ENCODE data around the gene C12orf57. TPM values are rescaled to one million over a fixed set of nuclear protein-coding genes. Genes with fewer than 3 reads are reported as not detected.

Gene C12orf57
- polyA plus RNA-seq, 3 donors = 131 to 205 (median 154) TPM

DNA sequence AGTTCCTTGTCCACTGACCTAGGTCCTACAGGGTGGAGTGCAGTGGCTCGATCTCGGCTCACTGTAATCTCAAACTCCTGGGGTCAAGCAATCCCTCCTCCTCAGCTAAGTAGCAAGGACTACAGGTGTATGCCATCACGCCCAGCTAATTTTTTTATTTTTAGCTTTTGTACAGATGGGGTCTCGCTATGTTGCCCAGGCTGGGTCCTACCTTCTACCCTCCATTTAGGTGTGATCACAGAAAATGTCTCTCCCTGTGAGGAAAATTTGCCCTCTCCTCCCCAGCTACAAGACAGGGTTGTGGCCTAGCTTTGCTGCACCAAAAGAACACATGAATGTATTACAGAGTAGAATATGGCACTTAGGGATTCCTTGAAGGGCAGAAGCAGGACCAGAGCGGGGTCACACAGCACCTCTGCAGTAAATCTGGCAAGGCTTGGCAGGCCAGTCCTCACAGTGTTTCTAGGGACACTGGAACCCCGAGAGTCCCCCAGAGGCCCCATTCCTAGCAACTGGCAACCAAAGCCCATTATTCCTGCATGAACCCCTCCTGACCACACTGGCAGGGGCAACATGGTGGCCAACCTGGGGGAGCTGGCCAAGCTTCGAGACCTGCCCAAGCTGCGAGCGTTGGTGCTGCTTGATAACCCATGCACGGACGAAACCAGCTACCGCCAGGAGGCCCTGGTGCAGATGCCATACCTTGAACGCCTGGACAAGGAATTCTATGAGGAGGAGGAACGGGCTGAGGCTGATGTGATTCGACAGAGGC, 31.5 kb upstream of the C12orf57 start:
- DNase-seq (ENCODE audit: extremely low read depth in 1 of 11, low read depth in 9 of 11, low spot score in 4 of 11) = peak in 1 of 11 donors; percentile 16

DNA sequence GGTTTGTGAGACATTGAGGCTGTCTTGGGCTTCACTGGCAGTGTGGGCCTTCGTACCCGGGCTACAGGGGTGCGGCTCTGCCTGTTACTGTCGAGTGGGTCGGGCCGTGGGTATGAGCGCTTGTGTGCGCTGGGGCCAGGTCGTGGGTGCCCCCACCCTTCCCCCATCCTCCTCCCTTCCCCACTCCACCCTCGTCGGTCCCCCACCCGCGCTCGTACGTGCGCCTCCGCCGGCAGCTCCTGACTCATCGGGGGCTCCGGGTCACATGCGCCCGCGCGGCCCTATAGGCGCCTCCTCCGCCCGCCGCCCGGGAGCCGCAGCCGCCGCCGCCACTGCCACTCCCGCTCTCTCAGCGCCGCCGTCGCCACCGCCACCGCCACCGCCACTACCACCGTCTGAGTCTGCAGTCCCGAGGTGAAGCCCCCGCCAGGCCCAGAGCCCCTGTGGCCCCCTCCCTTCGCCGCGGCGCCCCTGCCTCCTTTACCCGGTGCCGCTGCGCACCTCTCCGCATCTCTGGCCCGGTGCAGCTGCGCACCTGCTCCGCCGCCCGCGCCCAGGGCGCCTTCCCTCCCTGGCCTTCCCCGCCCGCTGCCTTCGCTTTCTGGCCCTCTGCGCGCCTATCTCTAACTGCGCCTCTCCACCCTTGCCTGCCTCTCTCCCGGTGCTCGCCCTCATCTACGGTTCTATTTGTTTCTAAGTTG, 29.4 kb upstream of the C12orf57 start, which contains the start of gene ENO2:
Gene ENO2 (plus strand): TSS at position 335 of the 701 bp plus-strand sequence. CDS start 1,253 bp downstream, outside the sequence.
- no peak for DNase-seq (ENCODE audit: extremely low read depth in 1 of 11, low read depth in 9 of 11, low spot score in 4 of 11)

DNA sequence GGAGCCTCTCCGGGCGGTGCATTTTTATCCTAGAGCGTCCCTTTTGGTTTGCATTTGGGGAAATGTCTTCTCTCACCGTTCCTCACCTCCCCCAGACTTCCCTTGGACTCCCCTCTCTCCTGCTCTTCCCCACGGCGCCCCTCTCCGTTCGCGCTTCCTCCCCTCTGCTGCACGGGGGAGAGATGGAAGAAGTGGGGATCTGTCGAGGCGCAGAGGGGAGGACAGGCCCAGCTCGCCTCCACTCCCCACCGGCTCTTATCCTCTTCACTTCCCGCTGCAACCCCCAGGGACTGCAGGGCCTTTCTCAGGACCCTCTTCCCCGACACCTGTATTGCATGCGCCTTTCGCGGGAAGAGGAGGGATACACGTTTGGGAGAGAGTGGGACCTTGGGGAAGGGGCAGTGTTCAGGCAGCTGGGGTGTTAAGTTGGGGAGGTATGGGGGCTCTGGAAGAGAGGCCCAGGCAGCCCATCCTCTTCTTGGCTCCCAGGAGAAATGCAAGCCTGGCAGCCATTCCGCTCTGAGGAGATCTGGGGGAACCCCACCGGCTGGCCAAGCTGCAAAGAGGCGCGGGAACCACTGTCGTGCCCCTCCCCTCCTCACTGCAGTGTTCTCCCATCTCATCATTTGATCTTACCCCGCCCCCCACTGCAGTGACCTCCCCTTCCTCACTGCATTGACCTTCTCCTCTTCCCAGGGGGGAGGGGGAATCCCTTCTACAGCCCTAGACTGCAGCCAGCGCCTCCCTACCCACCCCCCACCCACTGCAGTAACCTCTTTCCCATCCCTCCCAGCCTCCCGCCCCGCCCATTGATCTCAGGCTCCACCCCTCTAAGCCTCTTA, 28.7 kb upstream of the C12orf57 start:
- no peak for DNase-seq (ENCODE audit: extremely low read depth in 1 of 11, low read depth in 9 of 11, low spot score in 4 of 11)

DNA sequence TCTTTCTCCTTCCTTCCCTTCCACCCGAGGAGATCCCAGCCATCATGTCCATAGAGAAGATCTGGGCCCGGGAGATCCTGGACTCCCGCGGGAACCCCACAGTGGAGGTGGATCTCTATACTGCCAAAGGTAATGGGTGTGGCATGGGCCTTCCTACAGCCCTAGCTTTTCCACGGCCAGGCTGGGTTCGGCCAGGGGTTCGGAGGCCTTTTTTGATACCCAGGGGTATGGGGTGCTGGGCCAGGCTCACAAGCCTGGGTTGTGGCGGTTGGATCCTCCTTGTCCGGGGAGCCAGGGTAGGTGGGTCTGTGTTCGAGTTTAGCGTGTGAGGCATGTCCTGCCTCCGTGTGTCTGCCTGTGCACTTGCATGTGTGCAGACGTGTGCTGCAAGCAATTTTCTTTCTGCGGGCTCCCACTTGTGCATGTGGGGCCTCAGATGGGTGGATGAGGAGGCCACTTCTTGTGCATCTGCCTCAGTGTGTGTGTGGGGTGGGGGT, 28.0 kb upstream of the C12orf57 start:
- no peak for DNase-seq (ENCODE audit: extremely low read depth in 1 of 11, low read depth in 9 of 11, low spot score in 4 of 11)

DNA sequence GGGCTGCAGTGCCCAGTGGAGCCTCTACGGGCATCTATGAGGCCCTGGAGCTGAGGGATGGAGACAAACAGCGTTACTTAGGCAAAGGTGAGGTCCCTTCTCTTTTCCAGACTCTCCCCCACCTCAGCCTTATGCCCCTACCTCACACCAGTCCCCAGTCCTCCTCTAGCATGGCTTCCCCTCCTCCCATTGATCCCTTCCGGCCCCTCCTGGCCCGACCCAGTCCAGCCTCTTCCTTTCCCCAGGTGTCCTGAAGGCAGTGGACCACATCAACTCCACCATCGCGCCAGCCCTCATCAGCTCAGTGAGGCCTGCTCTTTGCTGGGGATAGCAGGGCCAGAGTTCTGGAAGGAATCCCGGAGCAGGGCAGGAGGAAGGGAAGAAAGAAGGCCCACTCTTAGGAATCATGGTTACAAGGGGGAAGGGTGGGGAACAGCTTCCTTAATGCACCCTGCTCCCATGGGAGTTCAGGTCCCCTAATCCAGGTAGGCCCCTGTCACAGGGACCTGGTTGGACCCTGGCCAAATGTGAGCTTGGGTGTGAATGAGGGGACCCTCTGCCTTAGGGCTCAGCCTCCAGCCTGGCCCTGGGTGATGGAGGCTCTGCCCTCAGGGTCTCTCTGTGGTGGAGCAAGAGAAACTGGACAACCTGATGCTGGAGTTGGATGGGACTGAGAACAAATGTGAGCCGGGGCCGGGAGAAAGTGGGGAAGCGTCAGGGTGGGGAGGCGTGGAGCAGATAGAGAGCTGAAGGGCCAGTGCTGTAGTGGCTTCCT, 27.2 kb upstream of the C12orf57 start:
- no peak for DNase-seq (ENCODE audit: extremely low read depth in 1 of 11, low read depth in 9 of 11, low spot score in 4 of 11)

DNA sequence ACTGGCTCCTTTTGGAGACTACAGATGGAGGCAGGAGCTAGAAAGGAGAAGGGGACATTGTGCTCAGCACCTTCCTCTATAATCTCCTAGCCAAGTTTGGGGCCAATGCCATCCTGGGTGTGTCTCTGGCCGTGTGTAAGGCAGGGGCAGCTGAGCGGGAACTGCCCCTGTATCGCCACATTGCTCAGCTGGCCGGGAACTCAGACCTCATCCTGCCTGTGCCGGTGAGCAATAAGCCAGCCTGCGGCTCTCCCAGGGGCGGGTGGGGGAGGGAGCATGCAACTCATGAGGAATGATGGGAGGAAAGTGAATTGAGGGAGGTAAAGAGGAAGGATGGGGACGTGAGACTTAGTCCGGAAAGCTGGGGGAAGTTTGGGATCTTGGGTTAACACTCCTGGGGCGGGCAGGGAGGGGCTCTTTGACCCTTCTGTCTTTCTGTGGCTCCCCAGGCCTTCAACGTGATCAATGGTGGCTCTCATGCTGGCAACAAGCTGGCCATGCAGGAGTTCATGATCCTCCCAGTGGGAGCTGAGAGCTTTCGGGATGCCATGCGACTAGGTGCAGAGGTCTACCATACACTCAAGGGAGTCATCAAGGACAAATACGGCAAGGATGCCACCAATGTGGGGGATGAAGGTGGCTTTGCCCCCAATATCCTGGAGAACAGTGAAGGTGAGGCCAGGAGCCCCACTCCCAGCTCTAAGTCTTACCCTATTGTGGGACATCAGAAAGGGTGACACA, 26.2 kb upstream of the C12orf57 start:
- DNase-seq (ENCODE audit: extremely low read depth in 1 of 11, low read depth in 9 of 11, low spot score in 4 of 11) = no peak

DNA sequence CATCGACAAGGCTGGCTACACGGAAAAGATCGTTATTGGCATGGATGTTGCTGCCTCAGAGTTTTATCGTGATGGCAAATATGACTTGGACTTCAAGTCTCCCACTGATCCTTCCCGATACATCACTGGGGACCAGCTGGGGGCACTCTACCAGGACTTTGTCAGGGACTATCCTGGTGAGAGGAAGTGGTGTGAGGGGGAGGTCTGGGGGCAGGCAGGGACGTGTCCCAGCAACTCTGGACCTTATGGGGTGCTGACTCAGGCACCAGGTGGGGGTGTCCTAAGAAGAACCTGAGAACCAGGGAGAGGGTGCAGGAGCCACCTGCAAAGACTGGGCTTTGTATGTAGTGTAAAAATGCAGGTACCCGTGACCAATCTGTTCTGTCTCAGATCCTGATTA, 24.2 kb upstream of the C12orf57 start:
- no peak for DNase-seq (ENCODE audit: extremely low read depth in 1 of 11, low read depth in 9 of 11, low spot score in 4 of 11)

DNA sequence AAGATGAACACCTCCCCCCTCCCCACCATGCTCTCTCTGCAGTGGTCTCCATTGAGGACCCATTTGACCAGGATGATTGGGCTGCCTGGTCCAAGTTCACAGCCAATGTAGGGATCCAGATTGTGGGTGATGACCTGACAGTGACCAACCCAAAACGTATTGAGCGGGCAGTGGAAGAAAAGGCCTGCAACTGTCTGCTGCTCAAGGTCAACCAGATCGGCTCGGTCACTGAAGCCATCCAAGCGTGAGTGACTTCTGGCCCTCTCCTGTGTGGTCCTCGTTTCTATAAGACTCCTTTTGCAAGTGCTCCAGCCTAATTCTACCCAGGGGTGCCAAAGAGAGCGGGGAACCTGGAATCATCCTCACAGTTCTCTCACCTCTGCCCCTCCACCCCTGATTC, 22.3 kb upstream of the C12orf57 start:
- DNase-seq (ENCODE audit: extremely low read depth in 1 of 11, low read depth in 9 of 11, low spot score in 4 of 11) = no peak

DNA sequence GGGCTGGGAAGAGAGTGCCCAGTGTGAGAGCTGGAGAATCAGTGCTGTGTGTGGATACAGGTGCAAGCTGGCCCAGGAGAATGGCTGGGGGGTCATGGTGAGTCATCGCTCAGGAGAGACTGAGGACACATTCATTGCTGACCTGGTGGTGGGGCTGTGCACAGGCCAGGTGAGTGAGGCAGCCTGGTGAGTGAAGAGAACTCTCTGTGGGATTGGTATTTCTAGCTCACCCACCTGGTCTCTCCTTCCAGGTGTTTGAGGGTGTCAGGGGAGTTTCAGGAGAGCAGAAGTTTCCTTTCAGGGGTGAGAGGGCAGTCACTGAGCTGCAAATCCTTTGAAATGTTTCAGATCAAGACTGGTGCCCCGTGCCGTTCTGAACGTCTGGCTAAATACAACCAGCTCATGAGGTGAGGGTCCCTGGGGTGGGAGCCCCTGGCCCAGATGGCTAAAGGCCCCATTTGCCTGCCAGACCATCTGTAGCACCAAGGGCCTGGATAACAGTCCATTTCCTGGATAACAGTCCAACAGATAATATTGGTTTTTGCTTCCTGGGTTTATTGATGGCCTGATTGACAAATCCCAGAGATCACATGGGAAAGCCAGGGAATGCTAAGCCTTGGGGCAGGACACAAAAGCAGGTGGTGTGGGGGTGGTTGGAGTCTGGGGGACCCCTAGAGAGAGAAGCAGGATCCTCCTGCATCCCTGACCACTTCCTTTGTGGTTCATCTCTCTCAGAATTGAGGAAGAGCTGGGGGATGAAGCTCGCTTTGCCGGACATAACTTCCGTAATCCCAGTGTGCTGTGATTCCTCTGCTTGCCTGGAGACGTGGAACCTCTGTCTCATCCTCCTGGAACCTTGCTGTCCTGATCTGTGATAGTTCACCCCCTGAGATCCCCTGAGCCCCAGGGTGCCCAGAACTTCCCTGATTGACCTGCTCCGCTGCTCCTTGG, 21.6 kb upstream of the C12orf57 start:
- DNase-seq (ENCODE audit: extremely low read depth in 1 of 11, low read depth in 9 of 11, low spot score in 4 of 11) = no peak

DNA sequence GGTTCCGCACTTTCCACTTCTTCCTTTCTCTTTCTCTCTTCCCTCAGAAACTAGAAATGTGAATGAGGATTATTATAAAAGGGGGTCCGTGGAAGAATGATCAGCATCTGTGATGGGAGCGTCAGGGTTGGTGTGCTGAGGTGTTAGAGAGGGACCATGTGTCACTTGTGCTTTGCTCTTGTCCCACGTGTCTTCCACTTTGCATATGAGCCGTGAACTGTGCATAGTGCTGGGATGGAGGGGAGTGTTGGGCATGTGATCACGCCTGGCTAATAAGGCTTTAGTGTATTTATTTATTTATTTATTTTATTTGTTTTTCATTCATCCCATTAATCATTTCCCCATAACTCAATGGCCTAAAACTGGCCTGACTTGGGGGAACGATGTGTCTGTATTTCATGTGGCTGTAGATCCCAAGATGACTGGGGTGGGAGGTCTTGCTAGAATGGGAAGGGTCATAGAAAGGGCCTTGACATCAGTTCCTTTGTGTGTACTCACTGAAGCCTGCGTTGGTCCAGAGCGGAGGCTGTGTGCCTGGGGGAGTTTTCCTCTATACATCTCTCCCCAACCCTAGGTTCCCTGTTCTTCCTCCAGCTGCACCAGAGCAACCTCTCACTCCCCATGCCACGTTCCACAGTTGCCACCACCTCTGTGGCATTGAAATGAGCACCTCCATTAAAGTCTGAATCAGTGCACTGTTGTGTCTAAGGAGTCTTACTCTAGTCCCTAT, 20.7 kb upstream of the C12orf57 start:
- no peak for DNase-seq (ENCODE audit: extremely low read depth in 1 of 11, low read depth in 9 of 11, low spot score in 4 of 11)

DNA sequence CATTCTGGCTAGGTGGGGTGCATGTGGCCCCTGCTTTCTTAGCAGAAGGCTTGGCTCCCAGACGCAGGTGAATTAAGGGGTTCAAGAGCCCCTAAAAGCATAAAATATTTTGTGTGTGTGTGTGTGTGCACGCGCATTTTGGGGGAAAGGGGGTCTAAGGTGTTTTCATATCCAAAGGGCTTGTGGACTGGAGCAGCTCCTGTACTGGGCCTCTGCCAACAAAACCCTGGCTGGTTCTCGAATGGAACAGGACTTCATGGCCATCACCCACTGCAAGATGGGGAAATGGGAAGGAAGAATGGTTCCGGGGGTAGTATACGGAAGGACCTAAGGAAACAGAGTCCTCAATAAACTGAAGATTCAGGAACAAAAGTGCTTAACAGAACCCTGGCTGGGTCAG, 20.0 kb upstream of the C12orf57 start:
- DNase-seq (ENCODE audit: extremely low read depth in 1 of 11, low read depth in 9 of 11, low spot score in 4 of 11) = no peak

DNA sequence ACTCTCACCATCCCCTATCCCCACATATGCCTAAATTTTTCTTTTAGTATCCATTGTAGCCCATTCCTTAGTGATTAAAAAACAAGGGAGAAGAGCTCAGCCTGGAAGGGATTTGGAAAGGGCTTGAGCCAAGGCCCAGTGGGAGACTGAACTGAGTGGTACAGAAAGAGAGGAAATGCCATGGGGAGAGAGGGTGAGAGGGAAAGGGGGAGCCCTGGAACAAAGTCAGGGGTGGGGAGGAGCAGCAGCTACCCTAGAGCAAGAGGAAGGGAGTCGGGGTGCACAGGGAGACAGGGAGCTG, 18.6 kb upstream of the C12orf57 start:
- no peak for DNase-seq (ENCODE audit: extremely low read depth in 1 of 11, low read depth in 9 of 11, low spot score in 4 of 11)

DNA sequence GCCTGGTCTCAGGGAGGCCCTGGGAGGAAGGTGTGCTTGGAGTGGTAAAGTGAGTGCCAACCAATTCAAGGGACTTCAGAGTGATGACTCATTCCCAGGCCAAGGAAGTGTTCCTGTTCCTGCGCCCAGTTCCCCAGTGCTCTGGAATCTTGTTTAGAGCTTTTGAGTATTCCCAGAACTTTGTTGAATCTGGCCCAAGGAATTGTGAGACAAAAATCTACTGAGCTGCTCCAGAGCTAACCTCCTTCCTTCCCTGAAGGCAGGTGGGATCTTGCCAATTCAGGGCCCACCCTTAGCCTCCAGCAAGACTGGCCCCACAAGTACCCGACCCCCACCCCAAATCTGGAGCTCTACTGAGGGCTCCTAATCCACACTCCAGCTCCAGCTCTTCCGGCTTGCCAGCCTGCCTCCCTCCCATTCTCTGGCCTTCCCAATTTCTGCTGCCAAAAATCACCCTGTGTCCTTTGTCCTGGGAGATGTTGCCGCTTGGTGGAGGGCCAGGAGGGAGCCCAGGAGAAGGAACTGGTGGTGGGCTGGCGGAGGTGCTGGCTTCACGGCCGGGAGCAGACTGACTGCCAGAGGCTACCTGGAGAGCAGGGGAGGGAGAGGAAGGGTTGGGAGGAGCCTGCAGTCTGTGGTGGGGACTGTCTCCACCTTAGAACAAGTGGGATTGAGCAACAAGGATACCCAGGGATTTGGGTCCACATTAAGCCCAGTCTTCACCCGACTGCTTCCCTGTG, 18.1 kb upstream of the C12orf57 start:
- DNase-seq (ENCODE audit: extremely low read depth in 1 of 11, low read depth in 9 of 11, low spot score in 4 of 11) = peak in 1 of 11 donors; percentile 62

DNA sequence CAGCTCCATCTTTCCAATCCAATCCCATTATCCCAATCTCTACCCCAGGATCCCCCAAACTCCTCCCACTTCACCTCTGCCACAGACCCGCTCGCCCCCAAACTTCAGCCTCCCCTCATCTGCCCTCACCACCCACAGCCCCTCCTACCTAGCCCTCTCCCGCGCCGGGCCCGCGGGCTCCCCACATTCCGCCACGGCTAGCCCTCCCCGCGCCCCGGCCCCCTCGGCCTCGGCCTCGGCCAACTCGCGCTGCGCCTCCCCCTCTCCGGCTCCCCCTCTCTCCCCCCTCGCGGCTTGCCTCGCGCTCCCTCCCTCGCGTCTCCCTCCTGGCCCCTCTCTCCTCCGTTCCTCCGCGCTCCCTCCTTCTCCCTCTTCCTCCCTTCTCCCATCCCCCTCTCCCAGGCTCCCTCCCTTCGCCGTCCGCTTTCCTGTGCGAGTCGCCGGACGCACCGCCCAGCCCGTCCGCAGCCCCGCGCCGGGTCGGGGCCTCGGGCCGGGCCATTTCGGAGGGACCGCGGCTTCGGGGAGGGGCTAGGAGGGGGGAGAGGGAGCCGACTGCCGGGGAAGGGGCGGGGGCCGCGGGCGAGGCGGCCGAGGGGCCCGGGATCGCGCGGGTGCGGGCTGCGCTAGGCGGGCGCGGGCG, 16.3 kb upstream of the C12orf57 start, which contains the start of gene ATN1:
Gene ATN1 (plus strand): TSS at position 581 of the 643 bp plus-strand sequence. CDS start 6,043 bp downstream, outside the sequence.
- peak in 9 of 11 donors; percentile 79 to 89 (median 86) for DNase-seq (ENCODE audit: extremely low read depth in 1 of 11, low read depth in 9 of 11, low spot score in 4 of 11)

DNA sequence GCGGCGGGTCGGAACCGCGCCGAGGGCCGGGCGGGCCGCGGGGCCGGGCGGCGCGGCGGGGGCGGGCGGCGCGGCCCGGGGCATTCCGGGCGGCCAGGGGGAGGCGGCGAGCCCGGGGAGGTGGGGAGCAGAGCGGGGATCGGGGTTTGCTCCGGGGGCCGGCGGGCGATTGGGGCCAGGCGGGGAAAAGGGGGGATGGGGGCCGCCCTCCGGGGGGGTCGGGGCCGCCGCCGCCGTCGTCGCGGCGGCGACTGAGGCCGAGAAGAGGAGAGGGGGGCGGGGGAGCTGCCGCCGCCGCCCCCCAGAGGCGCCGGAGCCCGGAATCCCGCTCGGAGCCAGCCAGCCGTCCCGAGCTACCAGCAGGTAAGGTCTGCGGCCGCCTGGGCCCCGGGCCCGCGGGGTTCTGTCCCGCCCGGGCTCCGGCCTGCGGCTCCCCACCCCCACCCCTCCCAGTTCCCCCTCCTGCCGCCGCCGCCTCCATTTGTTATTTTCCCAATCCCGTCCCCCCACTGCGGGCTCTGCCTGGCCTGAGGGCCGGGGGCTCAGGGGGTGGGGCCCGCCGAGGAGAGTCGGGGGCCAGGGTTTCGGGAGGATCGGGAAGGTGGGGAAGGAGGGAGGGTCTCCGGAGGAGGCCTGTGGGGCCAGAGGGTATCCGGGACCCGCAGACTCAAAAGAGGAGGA, 15.7 kb upstream of the C12orf57 start:
- no peak for DNase-seq (ENCODE audit: extremely low read depth in 1 of 11, low read depth in 9 of 11, low spot score in 4 of 11)

Measured in renal cortex interstitium (tissue), 11 donors.